ENCODE results near the gene GSTA5. TPM values are rescaled to one million over a fixed set of nuclear protein-coding genes. Genes with fewer than 3 reads are reported as not detected.
"Not testable (repeated sequence)": the region's sequence is repeated elsewhere in the genome, so short reads cannot be mapped to it uniquely, and the experiment has no call there.

Gene GSTA5
- total RNA-seq, 1 experiment from 2014 or later = not detected

- no peak overlapping the region for H3K4me3 ChIP-seq (ENCODE audit: low read depth, low read length, poor library complexity, severe bottlenecking)
- H3K27ac ChIP-seq (ENCODE audit: low read depth, low read length, poor library complexity, severe bottlenecking) = no peak overlapping the region
- DNase-seq (ENCODE audit: low spot score) = no peak
- H3K9me3 ChIP-seq (ENCODE audit: low read depth, low read length, poor library complexity, severe bottlenecking) = no peaks in the 10 kb centered on the region
- CTCF ChIA-PET = no interaction called here
- TF ChIP-seq CTCF (conservative IDR thresholded peaks at IDR 0.05; ENCODE audit: low read depth, low read length) (no peak), EZH2 (IDR thresholded peaks at IDR 0.05; ENCODE audit: borderline replicate concordance, low read depth, low read length, poor library complexity, severe bottlenecking) (no peak)
- POLR2A ChIA-PET (ENCODE audit: low non-redundant PET) = no interaction called here
- no peaks in the 10 kb centered on the region for H3K27me3 ChIP-seq (replicated peaks; ENCODE audit: insufficient read depth, low read depth, low read length, poor library complexity)
- BruUV-seq (replicated peaks) = no TSS peak
- no peaks in the 10 kb centered on the region for H3K4me1 ChIP-seq (ENCODE audit: insufficient read depth, low read length, poor library complexity, severe bottlenecking)
- H3K36me3 ChIP-seq (ENCODE audit: insufficient read depth, low read length, poor library complexity, severe bottlenecking) = no peaks in the 10 kb centered on the region
- intact Hi-C loops (cut with micrococcal nuclease; ENCODE audit: unreplicated experiment) = no loop called here
Measured at GRCh38 chr6:52843605-52844004, 3.0 kb upstream of the GSTA5 start.

GRCh38 chr6:52839124-52840055 is 1.2 kb downstream of the GSTA5 start:
- BruUV-seq (replicated peaks) = no TSS peak

GRCh38 chr6:52834481-52834880 is 6.1 kb downstream of the GSTA5 start:
- ChIA-PET CTCF (no interaction called here), POLR2A (ENCODE audit: low non-redundant PET) (no interaction called here)
- no peak for TF ChIP-seq CTCF (conservative IDR thresholded peaks at IDR 0.05; ENCODE audit: low read depth, low read length)
- no peak for TF ChIP-seq EZH2 (IDR thresholded peaks at IDR 0.05; ENCODE audit: borderline replicate concordance, low read depth, low read length, poor library complexity, severe bottlenecking)
- H3K4me1 ChIP-seq (ENCODE audit: insufficient read depth, low read length, poor library complexity, severe bottlenecking) = no peaks in the 10 kb centered on the region
- H3K9me3 ChIP-seq (ENCODE audit: low read depth, low read length, poor library complexity, severe bottlenecking) = no peaks in the 10 kb centered on the region
- no peaks in the 10 kb centered on the region for H3K36me3 ChIP-seq (ENCODE audit: insufficient read depth, low read length, poor library complexity, severe bottlenecking)
- H3K27ac ChIP-seq (ENCODE audit: low read depth, low read length, poor library complexity, severe bottlenecking) = no peak overlapping the region
- no peak for DNase-seq (ENCODE audit: low spot score)
- no peak overlapping the region for H3K4me3 ChIP-seq (ENCODE audit: low read depth, low read length, poor library complexity, severe bottlenecking)
- peaks cover 12% of the 10 kb centered on the region for H3K27me3 ChIP-seq (replicated peaks; ENCODE audit: insufficient read depth, low read depth, low read length, poor library complexity)
- BruUV-seq (replicated peaks) = no TSS peak
- intact Hi-C loops (cut with micrococcal nuclease; ENCODE audit: unreplicated experiment) = no loop called here

More at GRCh38 chr6:52839124-52840055, 1.2 kb downstream of the GSTA5 start:
- no peaks in the 10 kb centered on the region for H3K36me3 ChIP-seq (ENCODE audit: insufficient read depth, low read length, poor library complexity, severe bottlenecking)
- H3K4me3 ChIP-seq (ENCODE audit: low read depth, low read length, poor library complexity, severe bottlenecking) = no peak overlapping the region
- no peak overlapping the region for H3K27ac ChIP-seq (ENCODE audit: low read depth, low read length, poor library complexity, severe bottlenecking)
- intact Hi-C loops (cut with micrococcal nuclease; ENCODE audit: unreplicated experiment) = loop anchor here (5.0 kb wide), 1 partner anchor 643 kb away; no protein-coding TSS in a partner anchor
- no peaks in the 10 kb centered on the region for H3K9me3 ChIP-seq (ENCODE audit: low read depth, low read length, poor library complexity, severe bottlenecking)
- peak; percentile 72 for DNase-seq (ENCODE audit: low spot score)
- H3K27me3 ChIP-seq (replicated peaks; ENCODE audit: insufficient read depth, low read depth, low read length, poor library complexity) = peaks cover 12% of the 10 kb centered on the region
- no peaks in the 10 kb centered on the region for H3K4me1 ChIP-seq (ENCODE audit: insufficient read depth, low read length, poor library complexity, severe bottlenecking)
- ChIA-PET CTCF (no interaction called here), POLR2A (ENCODE audit: low non-redundant PET) (no interaction called here)
- TF ChIP-seq CTCF (conservative IDR thresholded peaks at IDR 0.05; ENCODE audit: low read depth, low read length) (peak; percentile 84), EZH2 (IDR thresholded peaks at IDR 0.05; ENCODE audit: borderline replicate concordance, low read depth, low read length, poor library complexity, severe bottlenecking) (no peak)

GRCh38 chr6:52830869-52831268 is 9.7 kb downstream of the GSTA5 start:
- H3K27ac ChIP-seq (ENCODE audit: low read depth, low read length, poor library complexity, severe bottlenecking); intact Hi-C loops (cut with micrococcal nuclease; ENCODE audit: unreplicated experiment); BruUV-seq (replicated peaks); H3K4me3 ChIP-seq (ENCODE audit: low read depth, low read length, poor library complexity, severe bottlenecking); H3K36me3 ChIP-seq (ENCODE audit: insufficient read depth, low read length, poor library complexity, severe bottlenecking); H3K27me3 ChIP-seq (replicated peaks; ENCODE audit: insufficient read depth, low read depth, low read length, poor library complexity); CTCF ChIA-PET; POLR2A ChIA-PET (ENCODE audit: low non-redundant PET); DNase-seq (ENCODE audit: low spot score); H3K4me1 ChIP-seq (ENCODE audit: insufficient read depth, low read length, poor library complexity, severe bottlenecking); H3K9me3 ChIP-seq (ENCODE audit: low read depth, low read length, poor library complexity, severe bottlenecking): not testable (repeated sequence)

Data from A673 (cell line).